Erythroblast (primary cell): ENCODE measurements around the gene MPPED2.

Source experiments
- GATA1 ChIP-seq: IDR thresholded peaks from 2 replicates; pipeline ENCODE4 v1.6.1; 2011; ENCODE audit warnings: low read depth, mild to moderate bottlenecking, control low read depth, low read length, moderate library complexity
- POLR2A ChIP-seq: IDR thresholded peaks from 2 replicates; pipeline ENCODE4 v1.6.1; 2011; ENCODE audit warnings: mild to moderate bottlenecking, low read length

GRCh38 chr11:30481330-30481729 is 104.8 kb downstream of the MPPED2 start:
- no peak for TF ChIP-seq POLR2A
- TF ChIP-seq GATA1: no peak
